Keratinocyte (primary cell): ENCODE measurements around the gene SIVA1.

ENCODE experiments used
- CTCF ChIP-seq, 3 experiments: IDR thresholded peaks in 1 of 3; conservative IDR thresholded peaks in 1 of 3; optimal IDR thresholded peaks in 1 of 3; 2 replicates in 2 of 3; 3 replicates in 1 of 3; pipeline versions ENCODE3 to v1.5.1; 2011; ENCODE audit warnings: low read length in 3 of 3, mild to moderate bottlenecking in 3 of 3, moderate library complexity in 2 of 3, control low read depth in 1 of 3, inconsistent platforms in 1 of 3; ENCODE audit not compliant: insufficient read depth in 2 of 3; ENCODE audit errors: extremely low read depth in 1 of 3
- EZH2 ChIP-seq: IDR thresholded peaks from one replicate; pipeline ENCODE4 v1.6.1; 2012; ENCODE audit warnings: inconsistent platforms, mild to moderate bottlenecking, low read length, moderate library complexity

DNA sequence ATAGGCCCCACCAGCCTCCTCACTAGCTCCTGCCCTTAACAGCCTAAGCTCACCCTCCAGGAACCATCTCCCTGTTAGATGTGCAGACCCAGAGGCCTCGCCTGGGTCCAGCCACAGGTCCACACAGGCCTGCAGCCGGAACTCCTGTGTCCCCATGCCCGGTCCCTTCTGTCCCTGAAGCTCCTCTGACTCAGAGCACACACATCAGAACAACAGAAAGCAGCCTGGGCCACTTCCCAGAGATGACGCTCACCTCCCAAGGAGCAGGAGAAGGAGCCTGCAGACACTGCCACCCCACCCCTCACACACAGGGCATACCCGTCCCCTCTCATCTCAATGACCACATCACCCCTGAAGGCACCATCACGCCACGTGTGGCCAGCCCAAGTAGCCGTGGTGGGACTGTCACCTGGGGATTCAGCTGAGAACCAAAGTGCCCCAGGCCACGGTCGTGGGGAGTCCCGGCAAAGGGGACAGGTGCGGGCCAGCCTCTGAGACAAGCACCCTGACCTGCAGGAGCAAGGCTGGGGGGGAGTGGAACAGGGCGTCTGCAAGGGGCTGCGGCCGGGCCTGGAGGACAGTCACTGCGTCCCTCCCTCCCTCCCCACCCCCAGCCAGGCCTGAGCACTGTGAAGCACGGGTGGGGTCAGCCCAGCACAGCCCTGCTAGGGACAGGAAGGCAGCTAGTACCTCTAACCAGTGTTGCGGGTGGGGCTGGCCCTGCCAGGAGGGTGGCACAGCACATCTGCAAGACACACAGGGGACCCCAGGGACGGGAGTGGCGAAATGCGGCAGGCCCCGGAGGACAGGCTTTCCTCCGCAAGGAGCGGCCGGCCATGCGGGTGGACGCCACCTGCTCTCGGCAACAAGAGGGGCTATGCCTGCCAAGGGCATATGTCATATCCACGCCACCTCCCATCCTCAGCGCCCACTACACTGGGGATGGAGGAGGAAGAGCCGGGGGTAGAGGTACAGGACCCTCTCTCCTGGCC, 37.1 kb downstream of the SIVA1 start:
- TF ChIP-seq EZH2 (no peak), CTCF (optimal IDR thresholded peaks at IDR 0.05 in 1 of 3, IDR thresholded peaks at IDR 0.05 in 1 of 3, conservative IDR thresholded peaks at IDR 0.05 in 1 of 3; ENCODE audit: extremely low read depth in 1 of 3, insufficient read depth in 2 of 3, low read length in 3 of 3) (no peak)
